SHP77 treated with DMSO at 0.1 percent for 48 hours (cell line): Measurements from ENCODE around the gene SARS1.
A peak's percentile ranks its signal among the peaks of the same experiment; 100 is the strongest.
"Not testable (repeated sequence)": the region's sequence is repeated elsewhere in the genome, so short reads cannot be mapped to it uniquely, and the experiment has no call there.

ENCODE experiments used
- DNase-seq: peaks from one replicate; lab custom pipeline; 2025; lab: John Stamatoyannopoulos, UW

Gene SARS1, protein sequence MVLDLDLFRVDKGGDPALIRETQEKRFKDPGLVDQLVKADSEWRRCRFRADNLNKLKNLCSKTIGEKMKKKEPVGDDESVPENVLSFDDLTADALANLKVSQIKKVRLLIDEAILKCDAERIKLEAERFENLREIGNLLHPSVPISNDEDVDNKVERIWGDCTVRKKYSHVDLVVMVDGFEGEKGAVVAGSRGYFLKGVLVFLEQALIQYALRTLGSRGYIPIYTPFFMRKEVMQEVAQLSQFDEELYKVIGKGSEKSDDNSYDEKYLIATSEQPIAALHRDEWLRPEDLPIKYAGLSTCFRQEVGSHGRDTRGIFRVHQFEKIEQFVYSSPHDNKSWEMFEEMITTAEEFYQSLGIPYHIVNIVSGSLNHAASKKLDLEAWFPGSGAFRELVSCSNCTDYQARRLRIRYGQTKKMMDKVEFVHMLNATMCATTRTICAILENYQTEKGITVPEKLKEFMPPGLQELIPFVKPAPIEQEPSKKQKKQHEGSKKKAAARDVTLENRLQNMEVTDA

DNA sequence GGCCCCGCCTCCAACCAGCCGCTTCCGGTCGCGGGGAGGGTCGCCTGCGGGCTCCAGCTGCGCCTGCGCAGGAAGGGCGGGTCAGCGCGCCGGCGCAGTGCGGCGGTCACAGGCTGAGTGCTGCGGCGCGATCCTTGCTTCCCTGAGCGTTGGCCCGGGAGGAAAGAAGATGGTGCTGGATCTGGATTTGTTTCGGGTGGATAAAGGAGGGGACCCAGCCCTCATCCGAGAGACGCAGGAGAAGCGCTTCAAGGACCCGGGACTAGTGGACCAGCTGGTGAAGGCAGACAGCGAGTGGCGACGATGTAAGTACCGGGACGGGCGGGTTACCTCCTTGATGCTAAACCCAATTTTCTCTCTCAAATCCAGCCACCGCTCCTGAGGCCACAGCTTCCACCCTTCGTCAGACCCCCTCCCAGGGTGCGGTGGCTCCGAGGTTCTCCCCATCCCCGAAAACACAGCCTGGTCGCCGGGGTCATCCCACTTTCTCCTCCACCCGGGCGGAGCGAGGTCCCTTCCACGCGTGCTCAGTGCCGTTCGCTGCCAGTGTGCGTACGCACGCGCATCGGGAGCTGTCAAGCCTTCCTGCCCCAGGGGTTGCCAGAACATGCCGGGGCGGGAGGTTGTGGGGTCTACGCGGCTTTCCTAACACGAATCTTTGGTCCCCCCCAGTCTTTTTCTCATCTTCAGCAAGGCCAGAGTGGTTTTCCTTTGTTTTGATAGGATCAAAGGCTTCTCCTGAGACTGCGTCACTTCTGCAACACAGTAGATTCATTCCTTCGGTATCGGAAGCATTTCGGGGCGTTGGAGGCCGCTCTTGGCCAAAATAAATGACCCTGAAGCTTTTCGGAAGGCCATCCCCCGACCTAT, at the start of gene SARS1:
Gene SARS1 (plus strand): TSS at position 95 of the 870 bp plus-strand sequence. CDS start 75 bp downstream, at position 170.
- DNase-seq, result peak; percentile 55

DNA sequence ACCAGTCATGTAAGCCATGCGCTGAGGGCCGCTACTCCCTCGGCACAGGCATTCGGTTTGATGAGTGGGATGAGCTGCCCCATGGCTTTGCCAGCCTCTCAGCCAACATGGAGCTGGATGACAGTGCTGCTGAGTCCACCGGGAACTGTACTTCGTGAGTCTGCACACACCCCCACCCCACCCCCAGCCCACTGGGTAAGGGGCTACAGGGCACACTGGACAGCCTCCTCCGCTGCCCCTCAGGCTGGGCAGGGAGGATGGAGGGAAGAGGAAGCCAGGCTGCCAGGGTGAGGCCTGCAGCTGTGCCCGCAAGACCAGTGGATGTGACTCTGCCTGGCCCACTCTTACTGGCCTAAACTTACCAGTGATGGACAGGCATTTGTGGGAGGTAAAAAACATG, 49.2 kb upstream of the SARS1 start:
- DNase-seq, result no peak

DNA sequence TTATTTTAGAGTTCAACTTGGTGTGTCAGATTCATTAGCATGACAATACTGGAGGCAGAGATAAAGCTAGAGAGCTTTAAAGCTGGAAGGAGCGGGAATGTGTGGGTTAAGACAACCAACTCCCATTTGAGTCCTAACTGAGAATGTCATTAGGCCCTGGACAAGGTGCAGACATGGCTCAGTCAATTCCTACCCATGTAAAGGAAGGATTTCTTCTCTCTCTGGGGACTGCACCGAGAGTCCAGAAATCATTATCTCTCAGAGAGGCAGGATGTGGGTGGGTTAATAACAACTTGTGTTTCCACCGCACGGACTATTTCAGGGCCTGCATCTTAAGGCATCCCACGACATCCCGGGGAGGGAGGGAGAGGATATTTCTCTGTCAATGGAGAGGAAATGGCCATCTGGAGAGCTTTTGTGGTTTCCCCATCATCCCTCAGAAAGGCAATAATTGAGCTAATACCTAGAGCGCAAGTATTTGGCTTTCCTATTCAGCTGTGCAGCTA, 46.7 kb upstream of the SARS1 start:
- DNase-seq, result no peak

DNA sequence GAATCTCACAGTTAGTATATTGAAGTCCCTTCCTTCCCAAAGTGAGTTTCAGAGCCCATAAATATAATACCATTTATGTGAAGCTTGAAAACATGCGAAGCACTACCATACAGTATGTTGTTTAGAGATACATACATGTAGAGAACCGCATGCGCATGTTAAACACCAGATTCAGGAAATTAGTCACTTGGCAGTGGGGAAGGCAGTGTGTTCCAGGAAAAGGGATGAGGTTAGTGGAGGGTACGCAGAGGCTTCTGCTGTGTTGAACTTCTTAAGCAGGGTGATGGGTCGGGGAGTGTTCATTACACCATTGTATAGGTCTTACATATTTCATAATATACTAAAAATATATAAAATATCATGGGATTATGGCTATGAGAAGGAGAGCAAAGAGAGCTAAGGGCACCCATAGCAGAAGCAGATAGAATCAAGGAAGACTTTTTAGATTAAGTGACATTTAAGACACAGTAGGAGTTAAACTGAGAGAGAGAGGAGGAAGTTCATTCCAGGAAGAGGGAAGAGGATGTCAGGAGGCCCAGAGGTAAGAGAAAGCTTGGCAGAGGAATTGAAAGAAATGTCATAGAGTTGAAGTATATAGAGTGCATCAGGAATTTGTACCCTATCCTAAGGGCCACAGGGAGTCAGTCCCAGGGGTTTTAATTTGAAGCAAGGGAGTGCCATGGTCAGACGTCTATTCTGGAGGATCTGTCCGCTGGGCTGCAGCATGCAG, 43.5 kb upstream of the SARS1 start:
- DNase-seq, result no peak

DNA sequence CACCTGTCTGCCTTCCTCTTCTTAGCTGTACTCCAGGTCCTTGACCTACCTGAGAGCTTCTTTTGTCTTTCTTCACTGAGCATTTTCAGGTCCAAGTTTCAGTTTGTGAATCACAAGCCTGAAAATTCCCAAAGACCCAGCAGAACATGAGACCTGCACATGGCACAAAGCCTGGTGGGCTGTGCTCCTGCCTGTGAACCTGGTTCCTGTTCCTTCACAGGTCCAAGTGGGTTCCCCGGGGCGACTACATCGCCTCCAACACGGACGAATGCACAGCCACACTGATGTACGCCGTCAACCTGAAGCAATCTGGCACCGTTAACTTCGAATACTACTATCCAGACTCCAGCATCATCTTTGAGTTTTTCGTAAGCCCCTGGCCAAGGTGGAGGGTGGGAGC, 42.1 kb upstream of the SARS1 start:
- no peak for DNase-seq

DNA sequence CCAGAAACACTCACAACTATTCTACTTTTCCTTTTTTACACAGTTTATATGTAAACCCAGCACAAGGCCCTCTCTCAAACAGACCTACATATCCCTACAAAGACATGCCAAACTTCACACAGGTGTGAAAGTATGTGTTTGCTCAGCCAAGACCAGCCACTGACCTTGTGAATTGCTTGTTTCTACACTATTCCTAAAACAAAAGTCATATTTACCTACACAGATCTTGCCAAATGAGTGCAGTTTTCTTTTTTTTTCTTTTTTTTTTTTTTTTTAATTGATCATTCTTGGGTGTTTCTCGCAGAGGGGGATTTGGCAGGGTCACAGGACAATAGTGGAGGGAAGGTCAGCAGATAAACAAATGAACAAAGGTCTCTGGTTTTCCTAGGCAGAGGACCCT, 37.4 kb upstream of the SARS1 start:
- DNase-seq, result not testable (repeated sequence)

DNA sequence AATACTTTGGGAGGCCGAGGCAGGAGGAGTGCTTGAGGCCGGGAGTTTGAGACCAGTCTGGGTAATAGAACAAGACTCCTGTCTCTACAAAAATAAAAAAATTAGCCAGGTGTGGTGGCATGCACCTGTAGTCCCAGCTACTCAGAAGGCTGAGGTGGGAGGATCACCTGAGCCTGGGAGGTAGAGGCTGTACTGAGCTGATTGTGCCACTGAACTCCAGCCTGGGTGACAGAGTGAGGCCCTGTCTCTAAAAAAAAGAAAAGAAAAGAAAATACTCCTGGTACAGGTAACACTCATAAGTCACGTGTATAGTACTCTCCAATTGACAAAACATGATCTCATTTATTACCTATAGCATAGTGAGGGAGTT, 33.0 kb upstream of the SARS1 start:
- DNase-seq, result not testable (repeated sequence)

DNA sequence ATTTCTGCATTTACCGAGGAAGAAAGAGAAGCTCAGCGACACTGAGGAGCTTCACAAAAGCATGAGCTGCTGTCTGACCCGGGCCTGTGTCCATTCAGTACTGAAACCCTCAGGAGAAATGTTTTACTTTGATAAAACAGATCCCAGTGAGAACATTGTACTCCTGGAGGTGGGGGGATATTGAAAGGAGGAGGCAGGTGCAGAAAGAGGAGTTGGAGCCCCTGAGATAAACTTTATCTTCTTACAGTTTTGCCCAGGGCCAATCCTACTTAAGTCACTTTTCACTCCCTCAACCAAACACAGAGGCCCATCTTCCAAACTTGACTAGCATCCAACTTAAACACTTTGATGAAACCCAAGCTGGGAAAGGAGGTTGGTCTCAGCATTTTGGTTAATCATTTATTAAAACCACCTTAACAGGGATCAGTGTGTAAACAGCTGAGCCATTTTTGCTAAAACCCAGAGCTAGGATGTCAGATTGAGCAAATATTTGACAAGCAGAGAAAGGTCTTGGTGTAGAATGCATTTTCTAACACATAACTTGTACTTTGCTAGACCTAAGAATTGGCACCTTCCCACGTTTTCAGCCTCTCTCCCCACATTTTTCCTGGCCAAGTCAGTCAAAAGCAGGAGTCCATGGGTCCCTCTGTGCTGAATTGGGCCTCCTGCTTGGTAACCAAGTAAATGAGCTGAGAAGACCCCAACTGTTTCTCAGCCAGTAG, 32.5 kb upstream of the SARS1 start:
- DNase-seq, result no peak

DNA sequence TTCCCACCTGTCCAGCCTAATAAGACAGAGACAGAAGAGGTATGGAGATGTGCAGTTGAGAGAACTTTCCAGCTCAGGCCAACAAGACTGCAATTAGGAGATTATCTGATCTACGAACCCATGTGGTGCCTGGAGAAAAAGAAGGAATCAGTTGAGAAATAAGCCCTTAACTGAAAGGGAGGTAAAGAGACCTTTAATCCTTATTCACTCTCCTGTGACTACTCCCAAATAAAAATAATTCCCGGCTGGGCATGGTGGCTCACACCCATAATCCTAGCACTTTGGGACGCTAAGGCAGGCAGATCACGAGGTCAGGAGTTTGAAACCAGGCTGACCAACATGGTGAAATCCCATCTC, 31.9 kb upstream of the SARS1 start:
- DNase-seq, result no peak

DNA sequence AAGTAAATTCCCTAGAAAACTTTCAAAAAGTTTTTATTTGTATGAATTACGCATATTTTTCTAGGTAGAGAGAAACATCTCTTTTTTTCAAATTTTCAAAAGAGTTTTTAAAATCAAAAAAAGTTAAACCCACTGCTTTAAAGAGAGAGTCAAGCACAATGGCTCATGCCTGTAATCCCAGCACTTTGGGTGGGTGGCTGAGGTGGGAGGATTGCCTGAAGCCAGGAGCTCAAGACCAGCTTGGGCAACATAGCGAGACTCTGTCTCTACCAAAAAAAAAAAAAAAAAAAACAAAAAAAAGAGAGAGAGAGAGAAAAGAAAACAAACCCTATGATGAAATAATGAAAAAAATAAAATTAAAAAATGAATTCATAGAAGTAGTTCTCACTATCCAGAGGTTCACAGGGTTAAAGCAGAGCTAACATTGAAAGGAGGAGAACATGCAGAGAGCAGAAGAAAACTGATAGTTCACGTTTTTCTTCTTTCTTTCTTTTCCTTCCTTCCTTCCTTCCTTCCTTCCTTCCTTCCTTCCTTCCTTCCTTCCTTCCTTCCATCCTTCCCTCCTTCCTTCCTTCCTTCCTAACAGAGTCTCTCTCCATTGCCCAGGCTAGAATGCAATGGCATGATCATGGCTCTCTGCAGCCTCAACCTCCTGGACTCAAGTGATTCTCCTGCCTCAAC, 30.5 kb upstream of the SARS1 start:
- DNase-seq, result no peak

DNA sequence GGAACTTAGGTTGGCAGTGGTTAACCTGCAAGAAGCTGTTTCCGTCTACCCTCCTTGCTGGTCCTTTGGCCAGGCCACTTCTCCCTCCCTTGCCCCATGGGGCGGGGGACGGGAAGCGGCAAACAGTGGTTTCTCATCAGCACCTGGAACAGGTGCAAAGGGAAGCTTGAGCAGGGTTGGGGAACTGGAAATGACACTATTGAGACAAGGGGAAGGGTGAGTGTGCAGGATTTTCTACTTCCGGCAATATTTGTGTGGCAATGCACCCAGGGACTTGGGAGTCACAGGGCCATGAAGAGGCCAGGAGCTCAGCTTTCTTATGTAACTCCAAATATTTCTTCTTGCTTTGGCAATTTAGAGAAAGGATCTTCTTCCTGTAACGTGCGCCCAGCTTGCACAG, 29.0 kb upstream of the SARS1 start:
- no peak for DNase-seq

DNA sequence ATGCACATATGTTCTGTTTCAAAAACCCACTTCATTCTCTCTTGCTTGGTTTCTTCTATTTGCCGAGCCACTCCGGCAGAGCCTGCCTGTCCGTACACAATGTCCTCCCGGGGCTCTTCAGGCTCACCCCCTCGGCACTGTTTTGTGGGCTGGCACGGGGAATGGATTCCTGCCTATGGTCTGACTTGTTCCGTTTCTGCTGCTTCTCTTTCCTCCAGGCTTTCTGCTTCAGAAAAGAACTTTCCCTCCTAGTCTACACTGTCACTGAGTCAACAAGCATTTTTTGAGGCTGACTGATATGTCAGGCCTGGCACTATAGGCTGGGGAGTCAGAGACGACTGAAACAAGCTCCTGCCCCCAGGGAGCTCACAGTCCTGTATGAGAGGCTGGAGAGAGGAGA, 28.4 kb upstream of the SARS1 start:
- DNase-seq, result no peak

DNA sequence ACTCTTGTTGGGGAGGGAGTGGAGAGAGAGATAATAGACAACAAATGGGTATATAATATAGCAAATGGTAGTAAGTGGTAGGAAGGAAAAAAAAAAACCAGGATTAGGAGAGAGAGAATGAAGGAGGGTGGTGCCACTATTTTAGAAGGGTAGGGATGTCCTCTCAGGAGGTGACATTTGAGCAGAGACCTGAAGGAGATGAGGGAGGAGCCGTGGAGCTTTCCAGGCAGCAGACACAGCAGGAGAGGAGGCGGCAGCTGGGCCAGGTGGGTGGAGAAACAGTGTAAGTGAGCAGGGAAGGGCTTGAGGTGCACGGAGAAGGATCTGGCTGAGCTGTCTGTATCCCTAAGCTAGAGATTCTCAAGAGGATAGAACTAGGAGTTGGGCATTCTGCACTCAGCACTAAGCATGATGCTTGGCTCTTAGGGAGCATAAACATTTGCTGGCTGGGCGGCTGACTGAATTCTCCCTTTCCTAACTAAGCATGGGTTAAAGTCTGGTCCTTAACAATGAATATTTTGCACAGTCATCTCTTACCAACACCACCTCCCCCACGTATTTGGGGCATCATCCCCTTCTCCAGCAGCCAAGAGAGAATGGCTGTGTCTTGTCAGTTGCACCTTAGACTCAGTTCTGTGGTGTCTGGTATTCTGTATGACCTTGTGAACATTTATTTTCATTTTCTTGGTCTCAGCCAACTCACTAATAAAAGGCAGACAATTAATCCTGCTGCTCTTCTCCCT, 27.6 kb upstream of the SARS1 start:
- no peak for DNase-seq

DNA sequence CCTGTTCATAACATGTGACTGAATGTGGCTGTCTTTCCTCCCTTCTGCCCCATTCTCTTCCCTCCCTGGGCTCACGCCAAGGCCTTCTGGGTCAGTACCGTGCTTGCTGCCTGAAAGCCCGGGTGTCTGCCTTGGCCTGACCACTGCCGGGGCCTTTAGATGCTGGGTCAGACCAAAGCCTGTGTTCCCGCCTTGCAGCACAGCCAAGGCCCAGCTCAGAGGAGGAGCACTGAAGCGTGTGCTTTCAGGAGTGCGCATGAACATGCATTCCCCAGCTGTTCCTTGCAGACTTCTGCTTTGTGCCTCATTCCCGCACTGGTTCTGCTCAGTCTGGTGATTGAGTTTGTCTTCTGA, 27.0 kb upstream of the SARS1 start:
- no peak for DNase-seq

DNA sequence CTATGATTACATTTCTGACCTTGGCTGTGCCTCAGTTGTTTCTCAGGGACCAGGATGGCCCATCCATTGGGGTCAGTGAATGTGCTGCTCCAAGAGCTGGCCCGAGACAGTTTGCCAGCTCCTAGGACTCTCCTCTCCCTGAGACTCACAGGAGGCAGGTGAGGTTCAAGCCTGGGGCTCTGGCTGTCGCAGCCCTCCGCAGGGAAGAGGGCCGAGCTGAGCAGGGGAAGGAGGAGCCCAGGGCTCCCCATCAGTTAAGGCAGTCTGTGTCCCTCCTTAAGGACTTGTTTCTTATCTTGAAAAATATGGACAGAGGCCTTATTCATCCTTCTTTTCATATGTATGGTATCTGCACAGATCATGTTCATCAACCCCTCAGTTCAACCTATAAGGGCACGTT, 26.6 kb upstream of the SARS1 start:
- no peak for DNase-seq

DNA sequence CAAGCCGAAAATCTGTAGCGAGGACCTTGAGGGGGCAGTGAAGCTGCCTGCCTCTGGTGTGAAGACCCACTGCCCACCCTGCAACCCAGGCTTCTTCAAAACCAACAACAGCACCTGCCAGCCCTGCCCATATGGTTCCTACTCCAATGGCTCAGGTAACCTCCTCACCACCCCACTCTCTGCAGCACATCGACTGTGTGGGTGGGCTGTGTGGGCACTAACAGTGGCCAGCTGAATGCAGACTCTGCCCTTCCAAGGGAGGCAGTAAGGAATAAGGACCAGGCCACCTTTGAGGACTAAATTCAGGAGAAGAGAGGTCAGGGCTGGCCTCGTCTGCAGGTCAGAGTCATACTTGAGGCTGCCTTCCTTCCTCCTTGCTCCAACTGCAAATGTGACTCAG, 25.5 kb upstream of the SARS1 start:
- no peak for DNase-seq

DNA sequence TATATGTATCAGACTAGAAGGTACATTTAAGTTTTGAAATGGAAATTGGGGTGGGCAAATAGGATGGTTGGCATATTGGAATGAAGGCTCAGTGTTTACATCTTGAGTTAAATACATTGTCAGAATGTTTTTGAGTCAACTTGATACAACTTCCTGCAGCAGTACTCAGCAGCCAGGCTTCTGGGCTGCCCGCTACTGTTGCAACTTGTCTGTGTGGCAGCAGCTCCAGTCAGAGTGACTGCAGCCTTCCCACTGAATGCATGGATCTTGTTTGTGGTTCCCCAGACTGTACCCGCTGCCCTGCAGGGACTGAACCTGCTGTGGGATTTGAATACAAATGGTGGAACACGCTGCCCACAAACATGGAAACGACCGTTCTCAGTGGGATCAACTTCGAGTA, 24.9 kb upstream of the SARS1 start:
- DNase-seq, result no peak

DNA sequence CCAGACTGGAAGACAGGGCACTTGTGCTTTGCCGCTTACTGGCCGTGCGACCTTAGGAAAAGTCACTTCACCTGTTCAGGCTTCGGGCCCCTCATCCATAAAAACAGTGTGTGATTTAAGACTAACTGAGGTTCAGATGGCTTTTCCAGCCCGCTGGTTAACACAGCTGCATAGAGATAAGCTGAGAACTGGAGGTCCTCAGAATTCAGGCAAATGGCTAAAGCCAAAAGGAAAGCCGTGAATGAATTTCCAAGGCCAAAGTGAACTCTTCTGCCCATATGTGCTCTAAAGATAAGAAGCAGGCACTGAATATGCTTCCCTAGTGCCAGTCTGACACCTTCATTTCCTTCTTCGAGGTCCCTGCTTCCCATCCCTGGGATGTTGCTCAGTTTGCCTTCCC, 23.5 kb upstream of the SARS1 start:
- no peak for DNase-seq

DNA sequence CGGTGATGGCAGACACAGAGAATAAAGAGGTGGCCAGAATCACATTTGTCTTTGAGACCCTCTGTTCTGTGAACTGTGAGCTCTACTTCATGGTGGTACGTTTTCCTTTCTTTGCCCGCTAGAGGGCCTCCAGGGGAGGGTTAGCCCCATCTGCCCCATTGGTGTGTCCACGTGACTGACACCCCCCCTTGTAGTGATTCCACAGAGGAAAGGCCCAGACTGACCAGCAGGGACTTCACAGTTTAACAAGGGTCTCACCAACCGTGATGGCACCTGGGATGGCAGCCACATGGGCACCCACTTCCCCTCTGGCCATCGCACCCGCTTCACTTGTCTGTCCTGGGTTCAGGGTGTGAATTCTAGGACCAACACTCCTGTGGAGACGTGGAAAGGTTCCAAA, 22.3 kb upstream of the SARS1 start:
- DNase-seq, result no peak

DNA sequence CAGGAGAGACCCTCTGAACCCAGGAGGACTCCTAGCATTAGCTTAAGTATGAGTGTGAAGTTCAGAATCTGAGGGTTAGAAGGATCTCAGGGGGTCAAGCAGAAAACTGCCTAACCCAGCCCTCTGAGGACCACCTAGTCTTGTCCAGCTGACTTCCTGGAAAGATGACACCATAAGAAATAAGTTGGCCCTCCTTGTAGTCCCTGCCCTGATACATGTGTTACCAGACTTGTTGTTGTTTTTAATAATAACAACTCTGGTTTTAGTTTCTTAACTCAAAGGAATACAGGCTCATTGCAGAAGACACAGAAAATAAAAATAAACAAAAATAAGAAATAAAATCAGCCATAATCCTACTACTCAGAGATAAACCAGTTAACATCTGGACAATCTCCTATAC, 21.8 kb upstream of the SARS1 start:
- no peak for DNase-seq
